ENCODE data around the gene GLIS1.

DNA sequence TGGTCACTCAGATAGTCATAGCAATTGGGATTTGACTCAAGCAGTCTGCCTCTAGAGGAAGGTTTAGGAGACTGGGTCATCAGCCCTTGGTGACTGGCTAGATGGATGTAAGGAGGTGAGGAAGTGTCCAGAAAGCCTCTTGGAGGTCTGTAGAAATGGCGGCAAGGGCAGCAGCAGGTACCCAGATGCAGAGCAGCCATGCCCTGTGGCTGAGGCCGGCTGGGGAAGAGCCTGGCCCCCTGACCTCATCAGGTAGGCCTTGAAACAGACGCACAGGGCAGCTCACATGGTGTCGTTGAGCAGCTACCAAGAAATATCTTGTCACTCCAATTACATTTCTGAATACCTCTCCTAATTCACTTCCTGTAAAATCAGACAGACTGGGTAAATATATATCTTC lies 181.6 kb downstream of the GLIS1 start:
- TF ChIP-seq, protein P1, sequence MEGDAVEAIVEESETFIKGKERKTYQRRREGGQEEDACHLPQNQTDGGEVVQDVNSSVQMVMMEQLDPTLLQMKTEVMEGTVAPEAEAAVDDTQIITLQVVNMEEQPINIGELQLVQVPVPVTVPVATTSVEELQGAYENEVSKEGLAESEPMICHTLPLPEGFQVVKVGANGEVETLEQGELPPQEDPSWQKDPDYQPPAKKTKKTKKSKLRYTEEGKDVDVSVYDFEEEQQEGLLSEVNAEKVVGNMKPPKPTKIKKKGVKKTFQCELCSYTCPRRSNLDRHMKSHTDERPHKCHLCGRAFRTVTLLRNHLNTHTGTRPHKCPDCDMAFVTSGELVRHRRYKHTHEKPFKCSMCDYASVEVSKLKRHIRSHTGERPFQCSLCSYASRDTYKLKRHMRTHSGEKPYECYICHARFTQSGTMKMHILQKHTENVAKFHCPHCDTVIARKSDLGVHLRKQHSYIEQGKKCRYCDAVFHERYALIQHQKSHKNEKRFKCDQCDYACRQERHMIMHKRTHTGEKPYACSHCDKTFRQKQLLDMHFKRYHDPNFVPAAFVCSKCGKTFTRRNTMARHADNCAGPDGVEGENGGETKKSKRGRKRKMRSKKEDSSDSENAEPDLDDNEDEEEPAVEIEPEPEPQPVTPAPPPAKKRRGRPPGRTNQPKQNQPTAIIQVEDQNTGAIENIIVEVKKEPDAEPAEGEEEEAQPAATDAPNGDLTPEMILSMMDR (IDR thresholded peaks at IDR 0.05; ENCODE audit: extremely low read depth in 1 of 2, insufficient read depth in 1 of 2, low read depth in 1 of 2, low read length in 2 of 2), result no peak
- no peak for TF ChIP-seq POLR2A (IDR thresholded peaks at IDR 0.05; ENCODE audit: low read depth, low read length)
- TF ChIP-seq, protein P2, sequence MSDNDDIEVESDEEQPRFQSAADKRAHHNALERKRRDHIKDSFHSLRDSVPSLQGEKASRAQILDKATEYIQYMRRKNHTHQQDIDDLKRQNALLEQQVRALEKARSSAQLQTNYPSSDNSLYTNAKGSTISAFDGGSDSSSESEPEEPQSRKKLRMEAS (IDR thresholded peaks at IDR 0.05; ENCODE audit: insufficient read depth, insufficient read length), result no peak
- no peak for TF ChIP-seq POLR2AphosphoS5 (IDR thresholded peaks at IDR 0.05; ENCODE audit: insufficient read depth, low read depth, low read length)
- TF ChIP-seq EZH2 (IDR thresholded peaks at IDR 0.05; ENCODE audit: borderline replicate concordance, low read depth, low read length, severe bottlenecking), result no peak
- no peak for TF ChIP-seq JUN (IDR thresholded peaks at IDR 0.05; ENCODE audit: borderline replicate concordance, insufficient read depth, insufficient read length, low read depth)
- TF ChIP-seq GATA2 (IDR thresholded peaks at IDR 0.05; ENCODE audit: insufficient read depth, insufficient read length, low read depth, low read length), result no peak
- no peak for TF ChIP-seq MYC (IDR thresholded peaks at IDR 0.05; ENCODE audit: low read depth, low read length)
- no peak for TF ChIP-seq FOS (IDR thresholded peaks at IDR 0.05; ENCODE audit: borderline replicate concordance, insufficient read depth, low read length)
